Measurements from ENCODE around the gene CCNI.

DNA sequence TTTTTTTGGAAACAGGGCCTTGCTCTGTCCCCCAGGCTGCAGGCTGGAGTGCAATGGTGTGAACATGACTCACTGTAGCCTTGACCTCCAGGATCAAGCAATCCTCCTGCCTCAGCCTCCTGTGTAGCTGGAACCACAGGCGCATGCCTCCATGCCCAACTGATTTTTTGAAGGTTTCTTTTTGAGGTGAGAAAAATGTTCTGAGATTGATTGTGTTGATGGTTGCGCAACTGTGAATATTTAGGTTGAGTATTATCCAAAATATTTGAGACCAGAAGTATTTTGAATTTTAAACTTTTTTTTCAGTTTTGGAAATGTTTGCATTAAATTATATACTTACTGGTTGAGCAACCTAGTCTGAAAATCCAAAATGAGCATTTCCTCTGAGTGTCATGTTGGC, 2.6 kb upstream of the CCNI start:
- TF ChIP-seq, protein P1, sequence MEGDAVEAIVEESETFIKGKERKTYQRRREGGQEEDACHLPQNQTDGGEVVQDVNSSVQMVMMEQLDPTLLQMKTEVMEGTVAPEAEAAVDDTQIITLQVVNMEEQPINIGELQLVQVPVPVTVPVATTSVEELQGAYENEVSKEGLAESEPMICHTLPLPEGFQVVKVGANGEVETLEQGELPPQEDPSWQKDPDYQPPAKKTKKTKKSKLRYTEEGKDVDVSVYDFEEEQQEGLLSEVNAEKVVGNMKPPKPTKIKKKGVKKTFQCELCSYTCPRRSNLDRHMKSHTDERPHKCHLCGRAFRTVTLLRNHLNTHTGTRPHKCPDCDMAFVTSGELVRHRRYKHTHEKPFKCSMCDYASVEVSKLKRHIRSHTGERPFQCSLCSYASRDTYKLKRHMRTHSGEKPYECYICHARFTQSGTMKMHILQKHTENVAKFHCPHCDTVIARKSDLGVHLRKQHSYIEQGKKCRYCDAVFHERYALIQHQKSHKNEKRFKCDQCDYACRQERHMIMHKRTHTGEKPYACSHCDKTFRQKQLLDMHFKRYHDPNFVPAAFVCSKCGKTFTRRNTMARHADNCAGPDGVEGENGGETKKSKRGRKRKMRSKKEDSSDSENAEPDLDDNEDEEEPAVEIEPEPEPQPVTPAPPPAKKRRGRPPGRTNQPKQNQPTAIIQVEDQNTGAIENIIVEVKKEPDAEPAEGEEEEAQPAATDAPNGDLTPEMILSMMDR (IDR thresholded peaks at IDR 0.05): no peak
- TF ChIP-seq EZH2 (IDR thresholded peaks at IDR 0.05) (no peak), EZH2phosphoT487 (IDR thresholded peaks at IDR 0.05) (no peak)

All from neural progenitor cell (in vitro differentiated cells).